HepG2 (cell line): Measurements from ENCODE around the gene CFAP99. TPM values are rescaled to one million over a fixed set of nuclear protein-coding genes. Genes with fewer than 3 reads are reported as not detected.

Experiments
- CEBPB ChIP-seq: IDR thresholded peaks from 2 replicates; pipeline ENCODE4 v1.6.1; 2011; ENCODE audit warnings: low read depth, low read length, improper control_type of control experiment, borderline replicate concordance
- FOXO1 ChIP-seq: sonication (generic); formaldehyde crosslinking; IDR thresholded peaks from 2 replicates; pipeline ENCODE4 v1.4.0; 2020; ENCODE audit warnings: missing genetic modification reagents
- MIXL1 ChIP-seq: IDR thresholded peaks from 2 replicates; pipeline ENCODE4 v1.6.1; 2016
- NBN ChIP-seq: fragments of 450-650 bp; conservative IDR thresholded peaks from 2 replicates; pipeline ENCODE4 v1.6.1; 2017
- PAXIP1 ChIP-seq: sonication (generic); formaldehyde crosslinking; conservative IDR thresholded peaks from 2 replicates; pipeline ENCODE4 v1.4.0; 2020; ENCODE audit warnings: mild to moderate bottlenecking, missing genetic modification reagents, moderate library complexity
- POLR2AphosphoS5 ChIP-seq: IDR thresholded peaks from 2 replicates; pipeline ENCODE4 v1.6.1; 2012; ENCODE audit warnings: low read depth, low read length
- SCMH1 ChIP-seq: sonication (generic); formaldehyde crosslinking; IDR thresholded peaks from 2 replicates; pipeline ENCODE4 v1.9.0; 2021; ENCODE audit warnings: missing genetic modification reagents, mild to moderate bottlenecking, borderline replicate concordance
- SOX5 ChIP-seq: IDR thresholded peaks from 2 replicates; pipeline ENCODE4 v1.6.1; 2016; ENCODE audit warnings: borderline replicate concordance
- ZNF10 ChIP-seq: sonication (generic); formaldehyde crosslinking; IDR thresholded peaks from 2 replicates; pipeline ENCODE4 v1.4.0; 2020; ENCODE audit warnings: mild to moderate bottlenecking, low read depth, missing genetic modification reagents, borderline replicate concordance
- ZNF672 ChIP-seq: sonication (generic); formaldehyde crosslinking; IDR thresholded peaks from 2 replicates; pipeline ENCODE4 v1.8.1; 2022; ENCODE audit warnings: missing genetic modification reagents
- ZNF776 ChIP-seq: sonication (generic); formaldehyde crosslinking; IDR thresholded peaks from 2 replicates; pipeline ENCODE4 v1.4.0; 2020; ENCODE audit warnings: mild to moderate bottlenecking, missing genetic modification reagents
- ZSCAN31 ChIP-seq: sonication (generic); formaldehyde crosslinking; IDR thresholded peaks from 2 replicates; pipeline ENCODE4 v1.5.0; 2020; ENCODE audit warnings: low read depth, mild to moderate bottlenecking, missing genetic modification reagents
- polyA plus RNA-seq, 8 experiments: library from polyadenylated mRNA; depleted of rRNA in 3 of 8; stranded (reverse) in 7 of 8; unstranded in 1 of 8; fragments of >200 nt; fragmentation: Illumina TruSeq in 4 of 8; extraction: Trizol in 4 of 8; gene quantifications; 2 replicates each; pipeline versions ENCODE4 v1.2.1 to v1.2.3, GENCODE V29; 2011 to 2016; ENCODE audit warnings: low read depth in 4 of 8, missing spikeins in 1 of 8, mixed read lengths in 1 of 8; ENCODE audit not compliant: insufficient read depth in 1 of 8
- total RNA-seq, 5 experiments: library from RNA; depleted of rRNA; stranded (reverse); fragments of >200 nt; fragmentation: Illumina TruSeq; extraction: Trizol; gene quantifications; 2 replicates each; pipeline ENCODE4 v1.2.3, GENCODE V29; 2016; ENCODE audit warnings: low read depth in 1 of 5
- TF ChIP-seq, protein P1 (sequence below): sonication (generic); formaldehyde crosslinking; IDR thresholded peaks from 2 replicates; pipeline ENCODE4 v1.5.0; 2020; ENCODE audit warnings: mild to moderate bottlenecking, missing genetic modification reagents
- TF ChIP-seq, protein P2 (sequence below): sonication (generic); formaldehyde crosslinking; IDR thresholded peaks from one replicate; pipeline ENCODE4 v1.5.1; 2020; ENCODE audit warnings: mild to moderate bottlenecking, missing genetic modification reagents; ENCODE audit errors: not compliant biosample characterization

CFAP99 gene
- total and polyA plus RNA-seq, 2 of the 13 experiments (the other 11 are each of a cell fraction or from before 2014, with no cell fraction given), result not detected

- TF ChIP-seq PAXIP1 (CRISPR knock-in tag) (no peak; the same call in 1 of the 2 replicates), ZSCAN31 (CRISPR knock-in tag) (peak; percentile 41; the same call in 1 of the 2 replicates), NBN (no peak), MIXL1 (CRISPR knock-in tag) (no peak), ZNF776 (CRISPR knock-in tag) (no peak), SCMH1 (CRISPR knock-in tag) (no peak), ZNF672 (no peak), FOXO1 (CRISPR knock-in tag) (peak; percentile 12; the same call in 1 of the 2 replicates), ZNF10 (CRISPR knock-in tag) (no peak), POLR2AphosphoS5 (no peak), CEBPB (no peak), SOX5 (CRISPR knock-in tag) (no peak)
- TF ChIP-seq, protein P1, sequence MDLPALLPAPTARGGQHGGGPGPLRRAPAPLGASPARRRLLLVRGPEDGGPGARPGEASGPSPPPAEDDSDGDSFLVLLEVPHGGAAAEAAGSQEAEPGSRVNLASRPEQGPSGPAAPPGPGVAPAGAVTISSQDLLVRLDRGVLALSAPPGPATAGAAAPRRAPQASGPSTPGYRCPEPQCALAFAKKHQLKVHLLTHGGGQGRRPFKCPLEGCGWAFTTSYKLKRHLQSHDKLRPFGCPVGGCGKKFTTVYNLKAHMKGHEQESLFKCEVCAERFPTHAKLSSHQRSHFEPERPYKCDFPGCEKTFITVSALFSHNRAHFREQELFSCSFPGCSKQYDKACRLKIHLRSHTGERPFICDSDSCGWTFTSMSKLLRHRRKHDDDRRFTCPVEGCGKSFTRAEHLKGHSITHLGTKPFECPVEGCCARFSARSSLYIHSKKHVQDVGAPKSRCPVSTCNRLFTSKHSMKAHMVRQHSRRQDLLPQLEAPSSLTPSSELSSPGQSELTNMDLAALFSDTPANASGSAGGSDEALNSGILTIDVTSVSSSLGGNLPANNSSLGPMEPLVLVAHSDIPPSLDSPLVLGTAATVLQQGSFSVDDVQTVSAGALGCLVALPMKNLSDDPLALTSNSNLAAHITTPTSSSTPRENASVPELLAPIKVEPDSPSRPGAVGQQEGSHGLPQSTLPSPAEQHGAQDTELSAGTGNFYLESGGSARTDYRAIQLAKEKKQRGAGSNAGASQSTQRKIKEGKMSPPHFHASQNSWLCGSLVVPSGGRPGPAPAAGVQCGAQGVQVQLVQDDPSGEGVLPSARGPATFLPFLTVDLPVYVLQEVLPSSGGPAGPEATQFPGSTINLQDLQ (CRISPR knock-in tag), result no peak
- TF ChIP-seq, protein P2, sequence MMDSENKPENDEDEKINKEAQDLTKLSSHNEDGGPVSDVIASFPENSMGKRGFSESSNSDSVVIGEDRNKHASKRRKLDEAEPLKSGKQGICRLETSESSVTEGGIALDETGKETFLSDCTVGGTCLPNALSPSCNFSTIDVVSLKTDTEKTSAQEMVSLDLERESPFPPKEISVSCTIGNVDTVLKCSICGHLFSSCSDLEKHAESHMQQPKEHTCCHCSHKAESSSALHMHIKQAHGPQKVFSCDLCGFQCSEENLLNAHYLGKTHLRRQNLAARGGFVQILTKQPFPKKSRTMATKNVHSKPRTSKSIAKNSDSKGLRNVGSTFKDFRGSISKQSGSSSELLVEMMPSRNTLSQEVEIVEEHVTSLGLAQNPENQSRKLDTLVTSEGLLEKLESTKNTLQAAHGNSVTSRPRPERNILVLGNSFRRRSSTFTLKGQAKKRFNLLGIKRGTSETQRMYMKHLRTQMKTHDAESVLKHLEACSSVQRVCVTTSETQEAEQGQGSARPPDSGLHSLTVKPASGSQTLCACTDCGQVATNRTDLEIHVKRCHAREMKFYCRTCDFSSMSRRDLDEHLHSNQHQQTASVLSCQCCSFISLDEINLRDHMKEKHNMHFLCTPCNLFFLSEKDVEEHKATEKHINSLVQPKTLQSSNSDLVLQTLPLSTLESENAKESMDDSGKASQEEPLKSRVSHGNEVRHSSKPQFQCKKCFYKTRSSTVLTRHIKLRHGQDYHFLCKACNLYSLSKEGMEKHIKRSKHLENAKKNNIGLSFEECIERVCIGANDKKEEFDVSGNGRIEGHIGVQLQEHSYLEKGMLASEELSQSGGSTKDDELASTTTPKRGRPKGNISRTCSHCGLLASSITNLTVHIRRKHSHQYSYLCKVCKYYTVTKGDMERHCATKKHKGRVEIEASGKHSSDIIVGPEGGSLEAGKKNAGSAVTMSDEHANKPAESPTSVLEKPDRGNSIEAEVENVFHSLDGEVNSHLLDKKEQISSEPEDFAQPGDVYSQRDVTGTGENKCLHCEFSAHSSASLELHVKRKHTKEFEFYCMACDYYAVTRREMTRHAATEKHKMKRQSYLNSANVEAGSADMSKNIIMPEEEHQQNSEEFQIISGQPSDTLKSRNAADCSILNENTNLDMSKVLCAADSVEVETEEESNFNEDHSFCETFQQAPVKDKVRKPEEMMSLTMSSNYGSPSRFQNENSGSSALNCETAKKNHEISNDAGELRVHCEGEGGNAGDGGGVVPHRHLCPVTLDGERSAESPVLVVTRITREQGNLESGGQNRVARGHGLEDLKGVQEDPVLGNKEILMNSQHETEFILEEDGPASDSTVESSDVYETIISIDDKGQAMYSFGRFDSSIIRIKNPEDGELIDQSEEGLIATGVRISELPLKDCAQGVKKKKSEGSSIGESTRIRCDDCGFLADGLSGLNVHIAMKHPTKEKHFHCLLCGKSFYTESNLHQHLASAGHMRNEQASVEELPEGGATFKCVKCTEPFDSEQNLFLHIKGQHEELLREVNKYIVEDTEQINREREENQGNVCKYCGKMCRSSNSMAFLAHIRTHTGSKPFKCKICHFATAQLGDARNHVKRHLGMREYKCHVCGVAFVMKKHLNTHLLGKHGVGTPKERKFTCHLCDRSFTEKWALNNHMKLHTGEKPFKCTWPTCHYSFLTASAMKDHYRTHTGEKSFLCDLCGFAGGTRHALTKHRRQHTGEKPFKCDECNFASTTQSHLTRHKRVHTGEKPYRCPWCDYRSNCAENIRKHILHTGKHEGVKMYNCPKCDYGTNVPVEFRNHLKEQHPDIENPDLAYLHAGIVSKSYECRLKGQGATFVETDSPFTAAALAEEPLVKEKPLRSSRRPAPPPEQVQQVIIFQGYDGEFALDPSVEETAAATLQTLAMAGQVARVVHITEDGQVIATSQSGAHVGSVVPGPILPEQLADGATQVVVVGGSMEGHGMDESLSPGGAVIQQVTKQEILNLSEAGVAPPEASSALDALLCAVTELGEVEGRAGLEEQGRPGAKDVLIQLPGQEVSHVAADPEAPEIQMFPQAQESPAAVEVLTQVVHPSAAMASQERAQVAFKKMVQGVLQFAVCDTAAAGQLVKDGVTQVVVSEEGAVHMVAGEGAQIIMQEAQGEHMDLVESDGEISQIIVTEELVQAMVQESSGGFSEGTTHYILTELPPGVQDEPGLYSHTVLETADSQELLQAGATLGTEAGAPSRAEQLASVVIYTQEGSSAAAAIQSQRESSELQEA (CRISPR knock-in tag), result no peak
Observed at GRCh38 chr4:2469192-2469984, 50.6 kb downstream of the CFAP99 start (continued).
